DOHH2 (cell line): ENCODE data around the gene TJP2.

ENCODE experiments used
- EZH2phosphoT487 ChIP-seq: fragments of 200-600 bp; sonication (generic); IDR thresholded peaks from 2 replicates; pipeline ENCODE4 v1.6.1; 2017; ENCODE audit warnings: borderline replicate concordance, mild to moderate bottlenecking, antibody characterized with exemption, low read length, moderate library complexity, mixed read lengths
- TF ChIP-seq, protein P1 (sequence below): fragments of 200-600 bp; sonication (generic); IDR thresholded peaks from one replicate; pipeline ENCODE4 v1.5.1; 2014; ENCODE audit warnings: antibody characterized with exemption, mild to moderate bottlenecking, low read depth, low read length; ENCODE audit not compliant: poor library complexity, severe bottlenecking

- TF ChIP-seq, protein P1, sequence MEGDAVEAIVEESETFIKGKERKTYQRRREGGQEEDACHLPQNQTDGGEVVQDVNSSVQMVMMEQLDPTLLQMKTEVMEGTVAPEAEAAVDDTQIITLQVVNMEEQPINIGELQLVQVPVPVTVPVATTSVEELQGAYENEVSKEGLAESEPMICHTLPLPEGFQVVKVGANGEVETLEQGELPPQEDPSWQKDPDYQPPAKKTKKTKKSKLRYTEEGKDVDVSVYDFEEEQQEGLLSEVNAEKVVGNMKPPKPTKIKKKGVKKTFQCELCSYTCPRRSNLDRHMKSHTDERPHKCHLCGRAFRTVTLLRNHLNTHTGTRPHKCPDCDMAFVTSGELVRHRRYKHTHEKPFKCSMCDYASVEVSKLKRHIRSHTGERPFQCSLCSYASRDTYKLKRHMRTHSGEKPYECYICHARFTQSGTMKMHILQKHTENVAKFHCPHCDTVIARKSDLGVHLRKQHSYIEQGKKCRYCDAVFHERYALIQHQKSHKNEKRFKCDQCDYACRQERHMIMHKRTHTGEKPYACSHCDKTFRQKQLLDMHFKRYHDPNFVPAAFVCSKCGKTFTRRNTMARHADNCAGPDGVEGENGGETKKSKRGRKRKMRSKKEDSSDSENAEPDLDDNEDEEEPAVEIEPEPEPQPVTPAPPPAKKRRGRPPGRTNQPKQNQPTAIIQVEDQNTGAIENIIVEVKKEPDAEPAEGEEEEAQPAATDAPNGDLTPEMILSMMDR: no peak
- TF ChIP-seq EZH2phosphoT487: no peak
These were observed 14.9 kb downstream of the TJP2 start for GRCh38 chr9:69188975-69189374.
